ENCODE results near the gene CLPTM1L.
"Not testable (repeated sequence)": the region's sequence is repeated elsewhere in the genome, so short reads cannot be mapped to it uniquely, and the experiment has no call there.

Gene CLPTM1L

GRCh38 chr5:1311439-1312055 lies 33.4 kb downstream of the CLPTM1L start:
- no peak for DNase-seq

GRCh38 chr5:1310118-1310517 lies 34.8 kb downstream of the CLPTM1L start:
- no peak for DNase-seq

GRCh38 chr5:1304033-1304432 lies 40.9 kb downstream of the CLPTM1L start:
- no peak for DNase-seq

- no peak for DNase-seq
Observed at GRCh38 chr5:1302258-1302657, 42.6 kb downstream of the CLPTM1L start.

GRCh38 chr5:1300581-1301083 lies 44.3 kb downstream of the CLPTM1L start:
- DNase-seq, result no peak

GRCh38 chr5:1299961-1300360 lies 44.9 kb downstream of the CLPTM1L start:
- DNase-seq, result no peak

GRCh38 chr5:1299511-1299850 lies 45.4 kb downstream of the CLPTM1L start:
- DNase-seq, result no peak

- no peak for DNase-seq
Observed at GRCh38 chr5:1298723-1299510, 46.0 kb downstream of the CLPTM1L start.

- no peak for DNase-seq
Observed at GRCh38 chr5:1298067-1298551, 46.8 kb downstream of the CLPTM1L start.

- DNase-seq, result no peak
Observed at GRCh38 chr5:1297243-1297642, 47.7 kb downstream of the CLPTM1L start.

- DNase-seq, result no peak
Observed at GRCh38 chr5:1295650-1296037, 49.3 kb downstream of the CLPTM1L start.

GRCh38 chr5:1294835-1295649 lies 49.9 kb downstream of the CLPTM1L start, which contains the start of gene TERT:
TERT (minus strand) TSS chr5:1295068; CDS start chr5:1294989, 79 bp downstream.
- DNase-seq, result no peak

GRCh38 chr5:1294206-1294834 lies 50.6 kb downstream of the CLPTM1L start:
- no peak for DNase-seq

- no peak for DNase-seq
Observed at GRCh38 chr5:1293416-1294205, 51.3 kb downstream of the CLPTM1L start.

GRCh38 chr5:1292846-1293415 lies 52.0 kb downstream of the CLPTM1L start:
- no peak for DNase-seq

GRCh38 chr5:1292139-1292538 lies 52.8 kb downstream of the CLPTM1L start:
- DNase-seq, result no peak

GRCh38 chr5:1291611-1292080 lies 53.3 kb downstream of the CLPTM1L start:
- no peak for DNase-seq

GRCh38 chr5:1290956-1291355 lies 53.9 kb downstream of the CLPTM1L start:
- DNase-seq, result not testable (repeated sequence)

- not testable (repeated sequence) for DNase-seq
Observed at GRCh38 chr5:1289559-1289958, 55.3 kb downstream of the CLPTM1L start.

GRCh38 chr5:1288439-1289335 lies 56.2 kb downstream of the CLPTM1L start:
- no peak for DNase-seq

Data from fibroblast of skin of right biceps (primary cell).